Ovary (tissue), 9 donors: ENCODE measurements around the gene ANKRD35. TPM values are rescaled to one million over a fixed set of nuclear protein-coding genes. Genes with fewer than 3 reads are reported as not detected.
A peak's percentile ranks its signal among the peaks of the same experiment; 100 is the strongest.

Source experiments
- DNase-seq, 5 donors: peaks; one replicate each; pipeline ENCODE4 v3.0.0-alpha.2; 2019 to 2020
- H3K27ac ChIP-seq, 2 donors: fragments of 200-600 bp; one replicate each; pipeline versions ENCODE4 v1.5.1 to v1.8.0; 2019 to 2022
- H3K27me3 ChIP-seq: fragments of 200-600 bp; one replicate; pipeline ENCODE4 v1.8.0; 2022
- H3K36me3 ChIP-seq: fragments of 200-600 bp; sonication (generic); one replicate; pipeline ENCODE4 v1.5.1; 2019
- H3K4me1 ChIP-seq: one replicate; pipeline ENCODE4 v1.8.1; 2013; ENCODE audit warnings: mild to moderate bottlenecking, moderate library complexity; ENCODE audit not compliant: insufficient read depth
- H3K4me3 ChIP-seq: fragments of 200-600 bp; sonication (generic); one replicate; pipeline ENCODE4 v1.5.1; 2017
- H3K9me3 ChIP-seq, 2 donors: fragments of 200-600 bp in 1 of 2; sonication (generic) in 1 of 2; one replicate each; pipeline versions ENCODE4 v1.5.1 to v1.8.1; 2013 to 2019; ENCODE audit warnings: mild to moderate bottlenecking in 1 of 2, moderate library complexity in 1 of 2
- EP300 ChIP-seq: sonication (generic); formaldehyde crosslinking; IDR thresholded peaks from one replicate; pipeline ENCODE4 v1.6.1; 2017; ENCODE audit warnings: antibody characterized with exemption
- POLR2A ChIP-seq: fragments of 450-650 bp; IDR thresholded peaks from one replicate; pipeline ENCODE4 v1.6.1; 2017; ENCODE audit warnings: antibody characterized with exemption, mild to moderate bottlenecking, moderate library complexity
- WGBS, 3 donors: extraction: QIAGEN DNeasy Blood & Tissue Kit in 1 of 3; methylation state at CpG; one replicate each; pipeline versions ENCODE4 v1.1.5 to v1.1.7; 2013 to 2017; 5-methylcytosine and 5-hydroxymethylcytosine counted together
- intact Hi-C, 4 donors: fragments of 100-400 bp; cut with DNase I; formaldehyde crosslinking; loops; one replicate each; pipeline versions ENCODE4 v1.11.0 to v1.15.1; 2022 to 2023
- polyA plus RNA-seq, 2 donors: library from polyadenylated mRNA; stranded (reverse); fragments of 200-250 nt in 1 of 2; fragments of 350-450 nt in 1 of 2; fragmentation: Illumina TruSeq in 1 of 2; extraction: RNeasy Lipid Tissue Mini Kit (QIAGEN cat#74804) in 1 of 2; gene quantifications; one replicate each; pipeline ENCODE4 v1.2.3, GENCODE V29; 2013 to 2014
- total RNA-seq, 7 donors: library from RNA; depleted of rRNA in 2 of 7; stranded (reverse); fragments of >200 nt in 2 of 7; fragmentation: NEBNext Ultra II Directional in 3 of 7; extraction: Animal tissue kit (Norgen Biotek cat#: 25700) in 3 of 7; gene quantifications; one replicate each; pipeline versions ENCODE4 v1.1.0 to v1.2.4, GENCODE V29; 2016 to 2023
- TF ChIP-seq, protein P1 (sequence below), 3 donors: fragments of 450-650 bp in 2 of 3; fragments of 200-600 bp in 1 of 3; IDR thresholded peaks; one replicate each; pipeline versions ENCODE4 v1.5.1 to v1.8.0; 2016 to 2022; ENCODE audit warnings: antibody characterized with exemption in 3 of 3, mild to moderate bottlenecking in 1 of 3
- donor health status: DM: no; HTN: no; CAD: no; lungs with moderate emphysema.
- donor health status: DM: no; HTN: no; CAD: no.
- donor health status: Bipolar disorder and iron deficiency.
- donor health status: DM: yes; HTN: yes; CAD: no.
- donor health status: DM: no; HTN: no; CAD: no.
- donor health status: DM: yes; HTN: yes; CAD: no.

The ANKRD35 gene
- total and polyA plus RNA-seq, 9 donors, result 2.1 to 6.5 (median 2.8) TPM

DNA sequence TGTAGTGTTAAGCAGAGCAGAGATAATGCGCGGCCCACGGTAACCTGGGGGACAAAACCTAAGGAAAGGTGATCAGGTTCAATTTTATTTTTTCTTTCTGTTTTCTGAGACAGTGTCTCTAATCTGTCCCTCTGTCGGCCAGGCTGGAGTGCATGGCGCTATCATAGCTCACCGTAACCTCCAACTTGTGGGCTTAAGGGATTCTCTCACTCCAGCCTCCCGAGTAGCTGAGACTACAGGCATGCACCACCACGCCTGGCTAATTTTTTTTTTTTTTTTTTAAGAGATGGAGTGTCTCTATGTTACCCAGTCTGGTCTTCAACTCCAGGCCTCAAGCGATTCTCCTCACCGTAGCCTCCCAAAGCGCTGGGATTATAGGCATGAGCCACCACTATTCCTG, 724 bp upstream of the ANKRD35 start:
- DNase-seq, result no peak
- H3K9me3 ChIP-seq, result no peaks in the 10 kb centered on the region
- H3K4me1 ChIP-seq, result no peaks in the 10 kb centered on the region
- TF ChIP-seq, protein P1, sequence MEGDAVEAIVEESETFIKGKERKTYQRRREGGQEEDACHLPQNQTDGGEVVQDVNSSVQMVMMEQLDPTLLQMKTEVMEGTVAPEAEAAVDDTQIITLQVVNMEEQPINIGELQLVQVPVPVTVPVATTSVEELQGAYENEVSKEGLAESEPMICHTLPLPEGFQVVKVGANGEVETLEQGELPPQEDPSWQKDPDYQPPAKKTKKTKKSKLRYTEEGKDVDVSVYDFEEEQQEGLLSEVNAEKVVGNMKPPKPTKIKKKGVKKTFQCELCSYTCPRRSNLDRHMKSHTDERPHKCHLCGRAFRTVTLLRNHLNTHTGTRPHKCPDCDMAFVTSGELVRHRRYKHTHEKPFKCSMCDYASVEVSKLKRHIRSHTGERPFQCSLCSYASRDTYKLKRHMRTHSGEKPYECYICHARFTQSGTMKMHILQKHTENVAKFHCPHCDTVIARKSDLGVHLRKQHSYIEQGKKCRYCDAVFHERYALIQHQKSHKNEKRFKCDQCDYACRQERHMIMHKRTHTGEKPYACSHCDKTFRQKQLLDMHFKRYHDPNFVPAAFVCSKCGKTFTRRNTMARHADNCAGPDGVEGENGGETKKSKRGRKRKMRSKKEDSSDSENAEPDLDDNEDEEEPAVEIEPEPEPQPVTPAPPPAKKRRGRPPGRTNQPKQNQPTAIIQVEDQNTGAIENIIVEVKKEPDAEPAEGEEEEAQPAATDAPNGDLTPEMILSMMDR (IDR thresholded peaks at IDR 0.05), result no peak
- no peaks in the 10 kb centered on the region for H3K27me3 ChIP-seq
- 36 to 43% (median 36%) methylated on average over 11 of the region's 11 CpGs for WGBS, 3 donors
- peak overlapping the region; percentile 67 for H3K4me3 ChIP-seq
- intact Hi-C loops, result no loop called here
- H3K27ac ChIP-seq, result no peak overlapping the region
- H3K36me3 ChIP-seq, result no peaks in the 10 kb centered on the region

DNA sequence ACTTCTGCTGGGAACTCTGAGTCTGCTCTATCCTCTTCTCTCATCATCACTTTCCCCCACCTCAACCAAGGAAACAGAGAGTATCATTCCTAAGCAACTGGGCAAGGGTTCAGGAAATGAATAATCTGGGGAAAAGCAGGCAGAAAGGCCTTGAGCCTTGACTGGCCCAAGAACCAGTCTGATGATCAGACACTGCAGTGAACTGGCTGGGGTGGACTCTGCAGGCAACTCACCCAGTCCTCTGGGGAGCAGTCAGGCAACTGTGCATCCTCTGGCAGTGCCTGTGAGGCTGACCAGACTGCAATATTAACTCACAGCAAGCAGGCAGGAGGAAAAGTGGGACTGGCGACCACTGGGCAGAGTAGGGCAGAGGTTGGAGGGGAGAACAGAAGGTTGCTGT, 991 bp downstream of the ANKRD35 start:
- no peaks in the 10 kb centered on the region for H3K4me1 ChIP-seq
- 85 to 96% (median 93%) methylated on average over 1 of the region's 1 CpG for WGBS, 3 donors
- no peak overlapping the region for H3K27ac ChIP-seq
- no peak overlapping the region for H3K4me3 ChIP-seq
- H3K9me3 ChIP-seq, result no peaks in the 10 kb centered on the region
- intact Hi-C loops, result no loop called here
- no peaks in the 10 kb centered on the region for H3K27me3 ChIP-seq
- no peaks in the 10 kb centered on the region for H3K36me3 ChIP-seq
- DNase-seq, result no peak
- TF ChIP-seq, protein P1 (IDR thresholded peaks at IDR 0.05), result no peak
- TF ChIP-seq EP300, result no peak
- no peak for TF ChIP-seq POLR2A

DNA sequence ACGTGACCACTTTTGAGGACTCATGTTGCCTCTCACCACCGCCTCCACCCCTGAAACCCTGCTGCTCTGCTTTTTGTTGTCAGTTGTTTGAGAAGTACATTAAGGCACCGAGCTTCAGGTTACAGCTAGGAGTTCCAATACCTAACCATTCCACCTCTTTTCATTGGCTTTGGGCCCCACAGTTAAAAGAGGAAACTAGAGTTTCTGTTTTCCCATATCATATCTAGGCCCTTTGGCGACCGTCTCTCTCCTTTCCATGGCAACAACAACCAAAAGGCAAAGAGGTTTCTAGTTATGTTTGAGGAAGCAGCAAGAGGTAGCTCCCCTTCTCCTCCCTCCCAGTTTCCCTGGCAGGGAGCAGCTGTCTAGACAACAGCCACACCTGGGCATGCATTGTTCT, 5.9 kb downstream of the ANKRD35 start:
- TF ChIP-seq EP300, result no peak
- TF ChIP-seq POLR2A, result no peak
- TF ChIP-seq, protein P1 (IDR thresholded peaks at IDR 0.05), result no peak
- intact Hi-C loops, result no loop called here
- WGBS, 3 donors, result 48 to 62% (median 58%) methylated on average over 5 of the region's 5 CpGs

DNA sequence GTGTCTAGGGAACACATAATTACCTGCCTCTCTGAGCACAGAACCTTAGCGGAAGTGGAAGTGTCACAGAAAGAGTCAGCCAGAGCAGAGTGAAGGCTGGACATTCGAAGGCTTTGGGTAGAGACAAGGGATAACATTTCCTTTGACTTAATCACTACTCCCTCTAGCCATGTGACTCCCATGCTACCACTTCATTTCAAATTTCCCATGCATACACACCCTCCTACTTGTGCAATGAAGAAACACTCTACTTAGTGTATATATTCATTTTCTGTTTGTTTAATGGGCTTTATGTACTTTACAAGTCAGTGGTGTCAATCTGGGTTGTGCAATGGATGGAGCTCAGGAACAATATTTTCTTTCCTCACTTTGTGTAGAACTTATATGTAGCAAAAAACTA, 6.9 kb downstream of the ANKRD35 start:
- Histone ChIP-seq H3K27me3 (no peaks in the 10 kb centered on the region), H3K4me1 (no peaks in the 10 kb centered on the region), H3K9me3 (no peaks in the 10 kb centered on the region), H3K36me3 (no peaks in the 10 kb centered on the region), H3K27ac (no peak overlapping the region), H3K4me3 (no peak overlapping the region)
- no peak for DNase-seq
- WGBS, 3 donors, result 83 to 89% (median 86%) methylated on average over 2 of the region's 2 CpGs
- intact Hi-C loops, result no loop called here
- TF ChIP-seq, protein P1 (IDR thresholded peaks at IDR 0.05), result no peak
- no peak for TF ChIP-seq POLR2A
- no peak for TF ChIP-seq EP300

More for the DNA sequence above, 5.9 kb downstream of the ANKRD35 start:
- no peak overlapping the region for H3K27ac ChIP-seq
- H3K4me1 ChIP-seq, result no peaks in the 10 kb centered on the region
- H3K36me3 ChIP-seq, result no peaks in the 10 kb centered on the region
- H3K4me3 ChIP-seq, result no peak overlapping the region
- DNase-seq, result no peak
- H3K9me3 ChIP-seq, result no peaks in the 10 kb centered on the region
- no peaks in the 10 kb centered on the region for H3K27me3 ChIP-seq
